Measurements from ENCODE around the gene CEP85L.

Gene CEP85L

DNA sequence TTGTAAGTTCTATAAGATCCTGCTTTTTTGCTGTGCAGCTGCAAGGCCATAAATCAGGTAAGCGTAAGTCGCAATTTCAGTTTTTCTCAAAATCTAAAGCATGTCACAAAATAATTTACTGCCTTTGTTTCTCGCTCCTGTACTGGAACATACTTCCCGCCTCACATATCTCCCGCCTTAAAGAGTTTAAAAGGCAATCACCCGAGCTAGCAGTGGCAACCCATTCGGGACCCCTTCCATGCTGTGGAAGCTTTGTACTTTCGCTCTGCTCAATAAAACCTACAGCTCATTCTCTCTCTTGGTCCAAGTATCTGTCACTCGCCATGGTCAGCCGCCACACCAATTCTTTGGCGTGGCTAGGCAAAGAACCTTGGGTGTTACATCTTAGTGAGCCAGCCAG is 34.0 kb downstream of the CEP85L start:
- Histone ChIP-seq H3K9ac (ENCODE audit: low read depth, low read length) (no peak overlapping the region), H3K4me3 (ENCODE audit: low read length) (no peak overlapping the region), H3K36me3 (ENCODE audit: insufficient read depth, low read length) (no peaks in the 10 kb centered on the region), H3K4me1 (ENCODE audit: control insufficient read depth, insufficient read depth, low read length) (no peaks in the 10 kb centered on the region), H3K9me3 (replicated peaks; ENCODE audit: low read length) (no peaks in the 10 kb centered on the region), H3K27me3 (ENCODE audit: control insufficient read depth, insufficient read depth, low read length) (no peaks in the 10 kb centered on the region), H3K4me2 (ENCODE audit: low read length) (no peak overlapping the region)

DNA sequence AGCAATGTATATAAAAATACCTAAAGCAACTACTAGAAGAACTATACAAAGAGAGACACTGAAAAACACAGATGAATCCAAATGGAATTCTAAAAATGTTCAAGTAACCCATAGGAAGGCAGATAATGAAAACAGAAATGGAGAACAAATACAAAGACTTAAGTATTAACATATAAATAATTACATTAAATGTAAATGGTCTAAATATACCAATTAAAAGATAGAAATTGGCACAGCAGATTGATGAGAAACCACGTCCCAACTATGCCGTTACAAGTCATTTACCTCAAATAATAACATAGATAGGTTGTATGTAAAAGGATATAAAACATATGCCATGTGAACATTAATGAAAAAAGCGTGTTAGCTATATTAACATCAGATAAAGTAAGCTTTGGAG is 40.1 kb downstream of the CEP85L start:
- Histone ChIP-seq H3K9ac (ENCODE audit: low read depth, low read length) (no peak overlapping the region), H3K4me3 (ENCODE audit: low read length) (no peak overlapping the region), H3K4me2 (ENCODE audit: low read length) (no peak overlapping the region), H3K9me3 (replicated peaks; ENCODE audit: low read length) (no peaks in the 10 kb centered on the region), H3K36me3 (ENCODE audit: insufficient read depth, low read length) (no peaks in the 10 kb centered on the region), H3K27me3 (ENCODE audit: control insufficient read depth, insufficient read depth, low read length) (no peaks in the 10 kb centered on the region), H3K4me1 (ENCODE audit: control insufficient read depth, insufficient read depth, low read length) (no peaks in the 10 kb centered on the region)

DNA sequence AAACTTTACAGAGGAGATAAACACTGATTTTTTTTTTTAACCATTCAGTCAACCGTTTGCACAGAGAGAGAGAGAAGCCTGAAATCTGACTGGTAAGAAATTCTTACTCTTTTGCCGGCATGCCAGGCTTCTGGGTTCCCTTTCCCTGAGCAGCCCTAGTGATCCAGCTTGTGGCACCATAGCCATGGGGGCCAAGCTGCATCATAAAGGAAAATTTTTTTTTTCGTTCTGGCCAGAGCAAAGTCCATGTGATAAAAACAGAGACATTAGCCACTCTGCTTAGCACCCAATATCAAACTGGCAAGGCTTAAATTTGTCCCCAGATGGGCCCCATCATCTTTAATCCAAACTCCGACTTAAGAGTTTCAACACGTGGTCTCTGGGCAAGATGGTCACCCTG is 44.5 kb downstream of the CEP85L start:
- no peak overlapping the region for H3K4me3 ChIP-seq (ENCODE audit: low read length)
- H3K9me3 ChIP-seq (replicated peaks; ENCODE audit: low read length), result no peaks in the 10 kb centered on the region
- no peak overlapping the region for H3K4me2 ChIP-seq (ENCODE audit: low read length)
- H3K27me3 ChIP-seq (ENCODE audit: control insufficient read depth, insufficient read depth, low read length), result no peaks in the 10 kb centered on the region
- no peaks in the 10 kb centered on the region for H3K36me3 ChIP-seq (ENCODE audit: insufficient read depth, low read length)
- no peak overlapping the region for H3K9ac ChIP-seq (ENCODE audit: low read depth, low read length)
- H3K4me1 ChIP-seq (ENCODE audit: control insufficient read depth, insufficient read depth, low read length), result no peaks in the 10 kb centered on the region

DNA sequence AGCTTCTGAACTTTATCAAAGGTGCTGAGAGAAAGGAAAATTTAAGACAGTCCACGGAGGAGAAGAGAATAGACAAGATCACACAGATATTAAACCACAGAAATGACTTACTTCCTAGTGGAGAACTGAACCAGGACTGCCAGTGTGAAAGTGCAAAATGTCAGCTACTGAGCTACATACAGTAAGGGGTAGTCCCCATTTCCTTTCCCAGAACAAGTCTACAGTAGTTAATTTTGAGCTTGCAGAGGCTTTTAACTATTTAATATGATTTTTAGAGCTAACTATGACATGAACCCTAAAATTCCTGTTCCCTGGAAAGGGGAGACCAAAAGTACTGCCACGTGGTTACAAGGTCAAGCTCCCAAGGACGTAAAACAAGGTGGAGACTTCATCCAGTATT is 45.1 kb downstream of the CEP85L start:
- Histone ChIP-seq H3K9ac (ENCODE audit: low read depth, low read length) (no peak overlapping the region), H3K4me1 (ENCODE audit: control insufficient read depth, insufficient read depth, low read length) (no peaks in the 10 kb centered on the region), H3K9me3 (replicated peaks; ENCODE audit: low read length) (no peaks in the 10 kb centered on the region), H3K36me3 (ENCODE audit: insufficient read depth, low read length) (no peaks in the 10 kb centered on the region), H3K27me3 (ENCODE audit: control insufficient read depth, insufficient read depth, low read length) (no peaks in the 10 kb centered on the region), H3K4me2 (ENCODE audit: low read length) (no peak overlapping the region), H3K4me3 (ENCODE audit: low read length) (no peak overlapping the region)

DNA sequence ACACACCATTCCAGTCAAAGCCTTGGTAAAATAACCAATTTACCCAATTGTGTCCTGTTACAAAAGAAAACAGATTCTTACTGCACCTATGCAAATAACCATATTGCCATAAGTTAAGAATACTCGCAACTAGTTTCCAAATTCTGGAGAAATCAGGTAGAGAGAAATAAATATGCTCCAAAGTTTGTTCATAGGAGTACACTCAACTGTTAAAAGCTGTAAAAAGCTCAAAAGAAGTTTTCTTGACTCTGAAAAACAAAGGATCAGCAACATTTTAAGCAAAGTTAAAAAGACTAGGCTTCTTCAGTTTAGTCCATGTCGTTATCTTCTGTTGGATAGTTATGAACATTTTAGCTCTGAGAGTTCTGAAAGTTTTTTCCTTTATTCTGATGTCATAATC is 48.0 kb downstream of the CEP85L start:
- no peaks in the 10 kb centered on the region for H3K36me3 ChIP-seq (ENCODE audit: insufficient read depth, low read length)

DNA sequence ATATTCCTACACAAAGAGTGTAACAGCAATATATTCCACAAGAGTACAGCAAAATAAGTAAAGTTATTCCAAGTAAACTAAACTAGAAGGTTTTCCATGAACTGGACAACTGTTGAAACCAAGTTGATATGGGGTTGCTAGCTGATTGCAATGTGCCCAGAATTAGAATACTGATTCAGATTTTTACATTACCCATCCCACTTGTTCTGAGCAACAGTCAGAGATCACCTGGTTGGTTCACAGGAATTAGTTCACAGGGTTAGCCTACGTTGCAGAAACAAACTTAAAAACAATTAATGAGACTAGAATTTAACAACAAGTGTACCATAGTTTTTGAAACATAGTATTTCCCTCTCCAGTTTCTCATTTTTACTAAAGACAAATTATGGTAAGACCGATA is 49.1 kb downstream of the CEP85L start:
- no peaks in the 10 kb centered on the region for H3K4me1 ChIP-seq (ENCODE audit: control insufficient read depth, insufficient read depth, low read length)
- H3K4me2 ChIP-seq (ENCODE audit: low read length), result no peak overlapping the region
- no peaks in the 10 kb centered on the region for H3K9me3 ChIP-seq (replicated peaks; ENCODE audit: low read length)
- H3K27me3 ChIP-seq (ENCODE audit: control insufficient read depth, insufficient read depth, low read length), result no peaks in the 10 kb centered on the region
- no peaks in the 10 kb centered on the region for H3K36me3 ChIP-seq (ENCODE audit: insufficient read depth, low read length)
- no peak overlapping the region for H3K9ac ChIP-seq (ENCODE audit: low read depth, low read length)
- H3K4me3 ChIP-seq (ENCODE audit: low read length), result no peak overlapping the region

More for the DNA sequence above, 48.0 kb downstream of the CEP85L start:
- Histone ChIP-seq H3K27me3 (ENCODE audit: control insufficient read depth, insufficient read depth, low read length) (no peaks in the 10 kb centered on the region), H3K4me1 (ENCODE audit: control insufficient read depth, insufficient read depth, low read length) (no peaks in the 10 kb centered on the region), H3K9me3 (replicated peaks; ENCODE audit: low read length) (no peaks in the 10 kb centered on the region), H3K4me2 (ENCODE audit: low read length) (no peak overlapping the region), H3K9ac (ENCODE audit: low read depth, low read length) (no peak overlapping the region), H3K4me3 (ENCODE audit: low read length) (no peak overlapping the region)

DNA sequence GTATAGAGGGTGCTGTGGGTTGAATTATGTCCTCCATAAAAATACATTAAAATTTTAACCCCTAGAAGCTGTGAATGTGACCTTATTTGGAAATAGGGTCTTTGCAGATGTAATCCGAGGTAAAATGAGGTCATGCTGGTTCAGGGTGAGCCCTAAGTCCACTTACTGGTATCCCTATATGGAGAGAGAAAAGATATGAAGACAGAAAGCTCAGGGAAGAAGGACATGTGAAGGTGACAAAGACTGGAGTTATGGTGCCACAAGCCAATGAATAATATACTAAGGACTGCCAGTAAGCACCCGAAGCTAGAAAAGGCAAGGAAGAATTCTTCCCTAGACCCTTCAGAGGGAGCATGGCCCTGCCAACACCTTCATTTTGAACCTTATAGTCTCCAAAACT is 53.1 kb downstream of the CEP85L start:
- H3K9ac ChIP-seq (ENCODE audit: low read depth, low read length), result no peak overlapping the region
- no peaks in the 10 kb centered on the region for H3K4me1 ChIP-seq (ENCODE audit: control insufficient read depth, insufficient read depth, low read length)
- H3K4me3 ChIP-seq (ENCODE audit: low read length), result no peak overlapping the region

DNA sequence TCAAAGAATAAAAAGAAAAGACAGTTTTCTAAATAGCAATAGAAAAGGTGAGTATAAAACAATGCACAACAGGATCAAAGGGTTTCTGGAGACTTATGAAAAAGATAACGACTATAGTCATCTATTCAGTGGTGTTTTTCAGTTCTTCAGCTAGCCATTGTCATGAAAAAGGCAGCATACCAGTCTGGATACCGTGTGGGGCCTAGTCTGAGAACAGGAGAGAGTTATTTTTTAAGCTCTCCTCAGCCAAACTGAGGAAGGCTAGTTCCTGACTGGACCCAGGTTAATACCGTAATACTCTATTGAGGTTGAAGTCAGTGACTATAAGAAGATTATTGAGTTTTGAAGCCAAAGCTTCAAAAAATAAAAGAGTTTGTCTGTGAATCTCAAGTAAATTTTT is 53.8 kb downstream of the CEP85L start:
- Histone ChIP-seq H3K36me3 (ENCODE audit: insufficient read depth, low read length) (no peaks in the 10 kb centered on the region), H3K27me3 (ENCODE audit: control insufficient read depth, insufficient read depth, low read length) (no peaks in the 10 kb centered on the region), H3K4me2 (ENCODE audit: low read length) (no peak overlapping the region), H3K9ac (ENCODE audit: low read depth, low read length) (no peak overlapping the region), H3K4me1 (ENCODE audit: control insufficient read depth, insufficient read depth, low read length) (no peaks in the 10 kb centered on the region), H3K9me3 (replicated peaks; ENCODE audit: low read length) (no peaks in the 10 kb centered on the region), H3K4me3 (ENCODE audit: low read length) (no peak overlapping the region)

More for the DNA sequence above, 53.1 kb downstream of the CEP85L start:
- H3K36me3 ChIP-seq (ENCODE audit: insufficient read depth, low read length), result no peaks in the 10 kb centered on the region
- no peak overlapping the region for H3K4me2 ChIP-seq (ENCODE audit: low read length)
- no peaks in the 10 kb centered on the region for H3K9me3 ChIP-seq (replicated peaks; ENCODE audit: low read length)
- no peaks in the 10 kb centered on the region for H3K27me3 ChIP-seq (ENCODE audit: control insufficient read depth, insufficient read depth, low read length)

DNA sequence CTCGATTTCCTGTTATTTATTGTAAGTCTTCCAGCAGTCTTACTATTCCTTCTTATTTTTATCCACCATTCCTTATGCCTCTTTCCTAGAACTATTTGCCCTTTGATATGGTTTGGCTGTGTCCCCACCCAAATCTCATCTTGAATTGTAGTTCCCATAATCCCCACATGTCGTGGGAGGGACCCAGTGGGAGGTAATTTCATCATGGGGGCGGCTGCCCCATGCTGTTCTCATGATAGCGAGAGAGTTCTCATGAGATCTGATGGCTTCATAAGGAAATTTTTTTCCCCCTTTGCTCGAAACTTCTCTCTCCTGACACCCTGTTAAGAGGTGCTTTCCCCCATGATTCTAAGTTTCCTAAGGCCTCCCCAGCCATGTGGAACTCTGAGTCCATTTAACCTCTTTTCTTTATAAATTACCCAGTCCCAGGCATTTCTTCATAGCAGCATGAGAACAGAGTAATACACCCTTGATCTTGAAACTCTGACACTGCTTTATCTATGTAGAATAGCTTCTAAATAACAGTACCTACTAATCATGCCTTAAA is 54.5 kb downstream of the CEP85L start:
- H3K27me3 ChIP-seq (ENCODE audit: control insufficient read depth, insufficient read depth, low read length), result no peaks in the 10 kb centered on the region
- no peak overlapping the region for H3K4me2 ChIP-seq (ENCODE audit: low read length)
- H3K36me3 ChIP-seq (ENCODE audit: insufficient read depth, low read length), result no peaks in the 10 kb centered on the region
- no peaks in the 10 kb centered on the region for H3K4me1 ChIP-seq (ENCODE audit: control insufficient read depth, insufficient read depth, low read length)
- H3K9me3 ChIP-seq (replicated peaks; ENCODE audit: low read length), result no peaks in the 10 kb centered on the region
- H3K4me3 ChIP-seq (ENCODE audit: low read length), result no peak overlapping the region
- H3K9ac ChIP-seq (ENCODE audit: low read depth, low read length), result no peak overlapping the region

DNA sequence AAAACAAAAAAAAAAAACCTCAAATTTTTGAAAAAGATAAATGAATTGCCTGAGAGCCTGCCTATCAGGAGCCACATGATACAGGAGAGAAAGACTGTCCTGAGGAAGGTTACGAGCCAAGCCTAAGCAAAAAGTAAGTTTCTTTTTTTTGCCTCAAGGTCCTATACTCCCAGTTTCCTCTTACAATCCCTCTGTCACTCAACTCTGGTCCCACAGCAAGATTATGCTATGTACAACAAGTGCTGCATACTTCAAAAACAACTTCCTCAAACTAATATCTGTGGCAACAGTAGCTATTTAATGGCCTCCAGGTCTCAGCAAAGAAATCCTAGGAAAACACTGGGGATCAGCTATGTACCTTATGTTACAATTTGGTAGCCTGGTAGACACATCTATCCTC is 56.5 kb downstream of the CEP85L start:
- H3K9me3 ChIP-seq (replicated peaks; ENCODE audit: low read length), result no peaks in the 10 kb centered on the region
- no peak overlapping the region for H3K4me2 ChIP-seq (ENCODE audit: low read length)

DNA sequence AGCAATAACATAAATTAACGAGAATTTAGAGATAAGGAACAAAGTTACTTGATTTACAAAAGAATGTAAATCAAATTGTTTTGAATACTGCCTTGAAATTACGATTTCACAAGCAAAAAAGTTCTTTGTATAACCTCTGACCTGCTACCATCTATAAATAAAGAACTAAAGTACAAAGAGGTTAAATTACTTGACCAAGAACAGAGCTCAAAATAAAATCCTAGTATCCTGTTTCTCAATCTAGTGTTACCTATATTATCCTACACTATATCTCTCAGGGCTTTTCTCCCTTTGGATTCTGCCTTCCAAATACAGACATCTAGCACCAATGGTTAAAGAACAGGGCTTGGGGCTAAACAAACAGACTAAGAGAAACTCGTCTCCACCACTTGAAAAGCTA is 59.5 kb downstream of the CEP85L start:
- H3K9ac ChIP-seq (ENCODE audit: low read depth, low read length), result no peak overlapping the region
- H3K4me2 ChIP-seq (ENCODE audit: low read length), result no peak overlapping the region
- no peaks in the 10 kb centered on the region for H3K4me1 ChIP-seq (ENCODE audit: control insufficient read depth, insufficient read depth, low read length)
- H3K9me3 ChIP-seq (replicated peaks; ENCODE audit: low read length), result no peaks in the 10 kb centered on the region
- H3K27me3 ChIP-seq (ENCODE audit: control insufficient read depth, insufficient read depth, low read length), result no peaks in the 10 kb centered on the region
- H3K36me3 ChIP-seq (ENCODE audit: insufficient read depth, low read length), result no peaks in the 10 kb centered on the region
- no peak overlapping the region for H3K4me3 ChIP-seq (ENCODE audit: low read length)

More for the DNA sequence above, 56.5 kb downstream of the CEP85L start:
- H3K27me3 ChIP-seq (ENCODE audit: control insufficient read depth, insufficient read depth, low read length), result no peaks in the 10 kb centered on the region
- no peaks in the 10 kb centered on the region for H3K36me3 ChIP-seq (ENCODE audit: insufficient read depth, low read length)
- H3K4me1 ChIP-seq (ENCODE audit: control insufficient read depth, insufficient read depth, low read length), result no peaks in the 10 kb centered on the region
- H3K4me3 ChIP-seq (ENCODE audit: low read length), result no peak overlapping the region
- H3K9ac ChIP-seq (ENCODE audit: low read depth, low read length), result no peak overlapping the region

DNA sequence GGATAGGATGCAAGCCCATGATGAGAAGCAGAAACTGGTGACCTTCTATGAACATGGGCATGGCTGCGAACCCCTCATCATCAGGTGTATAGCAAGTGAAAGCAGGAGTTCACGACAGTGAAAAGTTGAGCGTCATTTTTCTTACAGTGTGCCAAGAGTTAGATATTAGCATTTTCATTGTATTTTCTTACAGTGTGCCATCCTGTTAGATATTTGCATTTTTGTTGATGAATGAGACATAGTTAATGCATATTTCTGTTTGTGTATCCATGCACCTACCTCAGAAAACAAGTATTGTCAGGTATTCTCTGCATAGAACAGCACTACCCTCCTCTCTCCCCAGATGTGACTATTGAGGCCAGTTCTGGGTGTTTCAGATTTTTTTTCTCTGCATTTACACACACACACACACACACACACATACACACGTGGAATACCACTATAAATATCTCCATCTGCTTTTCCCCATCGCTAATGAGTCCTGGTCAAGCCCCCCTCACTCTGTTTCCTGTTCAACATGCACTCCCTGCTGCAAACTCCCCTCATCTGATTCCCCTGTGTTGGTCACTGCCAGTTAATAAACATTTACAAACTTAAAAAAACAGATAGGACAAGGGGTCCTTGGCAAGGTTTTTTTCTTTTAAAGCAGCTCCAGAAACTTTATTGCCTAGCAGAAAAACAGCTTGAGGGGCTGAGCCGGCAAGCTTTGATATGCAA is 61.6 kb downstream of the CEP85L start:
- H3K4me2 ChIP-seq (ENCODE audit: low read length), result no peak overlapping the region
- no peaks in the 10 kb centered on the region for H3K4me1 ChIP-seq (ENCODE audit: control insufficient read depth, insufficient read depth, low read length)
- H3K4me3 ChIP-seq (ENCODE audit: low read length), result no peak overlapping the region

More for the DNA sequence above, 61.6 kb downstream of the CEP85L start:
- Histone ChIP-seq H3K9ac (ENCODE audit: low read depth, low read length) (no peak overlapping the region), H3K9me3 (replicated peaks; ENCODE audit: low read length) (no peaks in the 10 kb centered on the region), H3K36me3 (ENCODE audit: insufficient read depth, low read length) (no peaks in the 10 kb centered on the region), H3K27me3 (ENCODE audit: control insufficient read depth, insufficient read depth, low read length) (no peaks in the 10 kb centered on the region)

All from skeletal muscle satellite cell (primary cell).